Activated T-cell treated with anti-CD3 and anti-CD28 coated beads, Interleukin-2, amount 50 U/mL, for 72 hours (primary cell): ENCODE results near the gene TTYH1. TPM values are rescaled to one million over a fixed set of nuclear protein-coding genes. Genes with fewer than 3 reads are reported as not detected.

Experiments
- ATAC-seq, 2 donors: fragments of 150-1000 bp; cut with Tn5 transposase; replicated peaks in 1 of 2; 2 replicates each; pipeline ENCODE4 v1.10.0; 2021; ENCODE audit warnings: moderate library complexity in 2 of 2, mild to moderate bottlenecking in 1 of 2
- DNase-seq, 2 donors: peaks; one replicate each; pipeline ENCODE4 v3.0.0; 2021 to 2022; ENCODE audit warnings: mixed read lengths in 1 of 2
- H3K27ac Mint-ChIP-seq: one replicate; pipeline ENCODE4 v1.8.0; 2022; ENCODE audit warnings: mild to moderate bottlenecking, moderate library complexity, mixed read lengths
- H3K27me3 Mint-ChIP-seq: one replicate; pipeline ENCODE4 v1.8.0; 2022; ENCODE audit warnings: low read depth, mixed read lengths
- H3K36me3 Mint-ChIP-seq, 2 donors: one replicate each; pipeline ENCODE4 v1.8.0; 2022; ENCODE audit warnings: mixed read lengths in 2 of 2, mild to moderate bottlenecking in 1 of 2; ENCODE audit not compliant: insufficient read depth in 2 of 2
- H3K4me1 Mint-ChIP-seq: one replicate; pipeline ENCODE4 v1.8.0; 2022; ENCODE audit warnings: low read depth, mixed read lengths
- H3K4me3 Mint-ChIP-seq, 2 donors: one replicate each; pipeline ENCODE4 v1.8.0; 2022; ENCODE audit warnings: mild to moderate bottlenecking in 2 of 2, mixed read lengths in 2 of 2, moderate library complexity in 2 of 2
- H3K9me3 Mint-ChIP-seq, 2 donors: one replicate each; pipeline ENCODE4 v1.8.0; 2022; ENCODE audit warnings: mixed read lengths in 2 of 2
- total RNA-seq, 2 donors: library from RNA; stranded (reverse); gene quantifications; one replicate each; pipeline ENCODE4 v1.2.3, GENCODE V29; 2022

The TTYH1 gene
- total RNA-seq, 2 donors from 2014 or later = 0.32 to 0.41 TPM

DNA sequence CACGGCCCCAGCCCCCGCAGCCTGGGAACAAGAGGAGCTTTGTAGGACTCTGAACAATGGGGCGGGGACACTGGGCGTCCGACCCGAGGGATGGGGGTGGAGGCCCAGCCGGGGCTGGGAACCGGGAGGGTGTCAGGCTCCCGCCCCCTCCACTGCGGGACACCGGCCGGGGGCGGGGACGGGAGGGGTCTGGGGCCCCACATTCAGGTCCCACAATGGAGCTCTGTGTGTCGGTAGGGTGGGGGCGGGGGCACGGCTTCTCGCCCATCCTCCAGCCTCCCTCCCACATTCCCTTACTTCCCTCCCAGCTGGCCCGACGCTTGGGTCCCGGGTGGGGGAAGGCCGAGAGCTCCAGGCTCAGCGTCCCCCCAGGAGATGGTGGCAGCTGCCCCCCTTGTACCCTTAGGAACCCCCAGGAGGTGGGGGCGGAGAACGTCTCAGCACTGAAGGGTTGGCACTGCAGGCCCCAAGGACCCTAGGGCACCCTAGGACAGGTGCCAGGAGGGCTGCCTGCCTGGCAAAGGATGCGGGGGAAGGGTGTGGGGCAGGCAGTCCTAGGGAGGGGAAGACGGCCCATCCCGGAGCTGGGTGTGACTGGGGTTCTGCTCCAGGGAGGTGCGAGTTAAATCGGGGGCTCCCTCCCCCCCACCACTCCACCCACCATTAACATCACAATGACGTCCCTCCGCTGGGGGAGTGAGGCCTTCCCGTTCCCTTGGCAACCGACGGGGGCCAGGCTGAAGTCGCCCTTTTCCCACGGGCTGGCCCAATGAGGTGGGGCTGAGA, 5.3 kb downstream of the TTYH1 start:
- no peak for ATAC-seq
- H3K4me1 Mint-ChIP-seq = peaks cover 16% of the 10 kb centered on the region

DNA sequence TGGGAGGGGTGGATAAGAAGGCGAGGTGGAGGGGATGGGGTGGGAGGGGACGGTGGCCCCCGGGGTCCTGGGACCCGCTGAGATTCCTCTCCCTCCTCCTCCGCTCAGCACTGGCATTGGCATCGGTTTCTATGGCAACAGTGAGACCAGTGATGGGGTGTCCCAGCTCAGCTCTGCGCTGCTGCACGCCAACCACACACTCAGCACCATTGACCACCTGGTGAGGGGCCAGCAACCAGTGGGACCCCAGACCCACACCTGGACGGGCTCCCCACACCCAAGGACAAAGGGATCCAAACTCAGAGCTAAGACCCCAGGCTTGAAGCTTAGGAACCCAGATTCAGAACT, 5.9 kb downstream of the TTYH1 start:
- peaks cover 0 to 4% of the 10 kb centered on the region in 2 donors for H3K36me3 Mint-ChIP-seq
- no peak for ATAC-seq
- no peak overlapping the region for H3K4me3 Mint-ChIP-seq
- peaks cover 37% of the 10 kb centered on the region for H3K27me3 Mint-ChIP-seq
- DNase-seq = no peak
- no peaks in the 10 kb centered on the region for H3K9me3 Mint-ChIP-seq
- peaks cover 16% of the 10 kb centered on the region for H3K4me1 Mint-ChIP-seq
- no peak overlapping the region for H3K27ac Mint-ChIP-seq

More for the DNA sequence above, 5.3 kb downstream of the TTYH1 start:
- no peak for DNase-seq
- peaks cover 37% of the 10 kb centered on the region for H3K27me3 Mint-ChIP-seq
- peaks cover 0 to 4% of the 10 kb centered on the region in 2 donors for H3K36me3 Mint-ChIP-seq
- H3K9me3 Mint-ChIP-seq = no peaks in the 10 kb centered on the region
- no peak overlapping the region for H3K27ac Mint-ChIP-seq
- no peak overlapping the region for H3K4me3 Mint-ChIP-seq

DNA sequence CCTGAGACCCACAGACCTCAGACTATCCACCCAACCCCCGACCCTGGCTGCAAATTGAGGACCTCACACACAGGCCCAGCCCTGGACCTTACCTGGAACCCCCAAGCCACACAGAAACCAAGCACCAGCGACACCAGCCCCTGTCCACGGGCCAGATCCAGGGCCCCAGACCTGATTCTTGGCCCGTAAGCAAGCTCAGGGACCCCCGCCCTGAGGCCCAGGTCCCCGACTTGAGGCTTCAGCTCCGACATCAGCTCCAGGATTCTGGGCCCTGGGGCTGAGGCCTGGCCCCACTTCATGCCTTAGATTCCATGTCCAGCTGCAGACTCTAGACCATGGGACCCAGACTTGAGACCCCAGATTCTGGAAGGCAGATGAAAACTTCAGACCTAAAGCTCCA, 6.3 kb downstream of the TTYH1 start:
- peaks cover 0 to 4% of the 10 kb centered on the region in 2 donors for H3K36me3 Mint-ChIP-seq
- no peak overlapping the region for H3K27ac Mint-ChIP-seq
- ATAC-seq (no peak), DNase-seq (no peak)
- no peaks in the 10 kb centered on the region for H3K9me3 Mint-ChIP-seq
- H3K4me1 Mint-ChIP-seq = peaks cover 16% of the 10 kb centered on the region
- H3K4me3 Mint-ChIP-seq = no peak overlapping the region
- H3K27me3 Mint-ChIP-seq = peaks cover 40% of the 10 kb centered on the region

DNA sequence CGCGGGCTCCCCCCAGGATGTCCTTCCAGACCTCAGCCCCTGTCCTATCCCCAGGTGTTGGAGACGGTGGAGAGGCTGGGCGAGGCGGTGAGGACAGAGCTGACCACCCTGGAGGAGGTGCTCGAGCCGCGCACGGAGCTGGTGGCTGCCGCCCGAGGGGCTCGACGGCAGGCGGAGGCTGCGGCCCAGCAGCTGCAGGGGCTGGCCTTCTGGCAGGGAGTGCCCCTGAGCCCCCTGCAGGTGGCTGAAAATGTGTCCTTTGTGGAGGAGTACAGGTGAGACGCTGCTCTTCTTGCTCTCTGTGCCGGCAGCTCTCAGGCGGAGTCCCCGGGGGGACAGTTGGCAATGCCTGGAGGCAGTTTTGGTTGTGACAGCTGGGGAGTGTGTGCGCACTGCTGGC, 6.9 kb downstream of the TTYH1 start:
- H3K4me1 Mint-ChIP-seq = peaks cover 14% of the 10 kb centered on the region
- H3K36me3 Mint-ChIP-seq = peaks cover 0 to 3% of the 10 kb centered on the region in 2 donors
- no peaks in the 10 kb centered on the region for H3K9me3 Mint-ChIP-seq
- ATAC-seq (no peak), DNase-seq (no peak)
- H3K4me3 Mint-ChIP-seq = no peak overlapping the region
- no peak overlapping the region for H3K27ac Mint-ChIP-seq
- H3K27me3 Mint-ChIP-seq = peaks cover 39% of the 10 kb centered on the region

DNA sequence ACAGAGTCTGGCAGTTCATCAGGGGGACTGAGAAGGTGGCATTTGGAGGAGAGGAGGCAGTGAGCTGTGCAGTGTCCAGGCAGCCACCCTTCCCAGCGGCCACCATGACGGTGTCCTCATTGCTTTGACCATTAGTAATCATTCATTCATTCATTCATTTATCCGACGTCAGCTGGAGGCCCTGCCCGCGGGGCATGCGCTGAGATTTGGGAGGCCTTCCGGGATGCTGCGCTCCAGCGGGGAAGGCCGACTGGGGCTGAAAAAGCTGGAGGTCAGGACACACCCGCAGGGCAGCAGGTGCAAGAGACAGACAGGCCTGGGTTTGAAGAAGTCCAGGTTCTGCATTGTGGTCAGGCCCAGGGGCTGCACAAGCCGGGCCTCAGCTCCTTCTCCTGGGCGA, 8.9 kb downstream of the TTYH1 start:
- H3K27ac Mint-ChIP-seq = no peak overlapping the region

DNA sequence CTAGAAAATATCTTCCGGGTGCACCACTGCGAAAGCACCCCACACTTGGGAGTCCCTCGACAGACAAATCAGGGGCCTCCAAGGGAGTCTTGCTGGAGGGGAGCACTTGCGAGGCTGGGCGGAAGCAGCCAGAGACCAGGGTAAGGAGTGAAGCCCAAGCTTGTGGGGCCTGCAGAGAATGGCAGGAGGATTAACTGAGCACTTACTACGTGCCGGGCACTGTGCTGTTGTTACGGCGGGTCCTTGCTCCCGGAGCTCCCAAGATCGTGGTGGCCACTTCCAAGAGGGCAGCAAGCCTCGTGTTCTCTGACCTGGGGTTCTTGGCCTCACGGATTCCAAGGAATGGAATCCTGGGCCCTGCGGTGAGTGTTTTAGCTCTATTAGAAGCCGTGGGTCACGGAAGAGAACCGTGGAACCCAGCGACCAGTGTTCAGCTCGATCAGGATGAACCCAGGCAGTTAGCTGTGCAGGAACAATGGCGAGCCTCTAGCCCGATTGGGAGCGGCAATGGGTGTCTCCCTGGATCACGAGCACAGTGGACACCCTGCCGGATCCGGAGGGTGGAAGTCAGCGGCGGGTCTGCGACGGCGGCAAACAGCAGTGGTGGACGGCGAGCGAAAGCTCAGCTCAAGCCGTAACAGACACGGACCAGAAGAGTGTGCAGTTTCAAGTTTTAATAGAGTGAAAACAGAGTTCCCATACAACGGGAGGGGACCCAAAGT, 9.6 kb downstream of the TTYH1 start:
- DNase-seq (no peak), ATAC-seq (no peak)
- Mint-ChIP-seq H3K27me3 (peaks cover 33% of the 10 kb centered on the region), H3K4me3 (no peak overlapping the region), H3K36me3 (no peaks in the 10 kb centered on the region), H3K4me1 (no peaks in the 10 kb centered on the region), H3K27ac (no peak overlapping the region), H3K9me3 (no peaks in the 10 kb centered on the region)

More for the DNA sequence above, 8.9 kb downstream of the TTYH1 start:
- Mint-ChIP-seq H3K36me3 (no peaks in the 10 kb centered on the region), H3K9me3 (no peaks in the 10 kb centered on the region), H3K4me1 (no peaks in the 10 kb centered on the region), H3K4me3 (no peak overlapping the region), H3K27me3 (peaks cover 33% of the 10 kb centered on the region)
- ATAC-seq (no peak), DNase-seq (no peak)

DNA sequence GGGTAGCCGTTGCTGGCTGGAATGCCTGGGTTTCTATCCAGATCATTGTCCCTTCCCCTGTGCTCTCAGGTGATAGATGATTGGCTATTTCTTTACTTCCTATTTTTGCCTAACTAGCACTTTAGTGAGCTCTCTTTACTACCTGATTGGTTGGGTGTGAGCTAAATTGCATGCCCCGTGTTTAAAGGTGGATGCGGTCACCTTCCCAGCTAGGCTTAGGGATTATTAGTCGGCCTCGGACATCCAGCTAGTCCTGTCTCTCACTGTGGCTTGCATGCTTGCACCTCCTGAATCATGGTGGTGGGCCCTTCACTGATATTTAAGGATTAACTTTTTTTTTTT, 10.1 kb downstream of the TTYH1 start:
- no peaks in the 10 kb centered on the region for H3K9me3 Mint-ChIP-seq
- H3K27ac Mint-ChIP-seq = no peak overlapping the region
- H3K4me1 Mint-ChIP-seq = no peaks in the 10 kb centered on the region
- no peaks in the 10 kb centered on the region for H3K36me3 Mint-ChIP-seq
- peaks cover 33% of the 10 kb centered on the region for H3K27me3 Mint-ChIP-seq
- DNase-seq (no peak), ATAC-seq (no peak)
- no peak overlapping the region for H3K4me3 Mint-ChIP-seq

DNA sequence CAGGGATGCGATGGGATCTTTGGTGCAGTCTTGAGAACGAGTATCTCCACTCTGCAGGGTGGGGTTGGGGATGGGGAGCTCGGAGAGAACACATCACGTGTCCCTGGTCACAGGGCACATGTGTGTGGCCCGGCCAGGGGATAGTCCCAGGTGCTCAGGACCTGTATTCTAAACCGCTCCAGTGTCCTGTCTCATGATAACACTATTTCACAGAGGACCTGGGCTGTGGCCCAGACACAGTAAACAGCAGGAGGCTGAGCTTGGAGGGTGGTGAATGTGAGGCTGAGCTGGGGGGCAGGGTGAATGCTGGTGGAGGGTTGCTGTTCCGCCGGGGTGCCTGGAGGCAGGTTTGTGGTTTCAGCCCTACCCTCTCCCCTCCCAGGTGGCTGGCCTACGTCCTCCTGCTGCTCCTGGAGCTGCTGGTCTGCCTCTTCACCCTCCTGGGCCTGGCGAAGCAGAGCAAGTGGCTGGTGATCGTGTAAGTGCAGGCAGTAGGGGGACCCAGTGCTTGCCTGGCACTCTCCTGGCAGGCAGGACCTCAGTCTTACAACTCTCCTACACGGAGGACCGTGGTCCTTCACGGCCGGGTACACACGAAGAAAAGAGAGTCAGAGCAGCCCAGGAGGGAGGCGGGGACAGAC, 11.1 kb downstream of the TTYH1 start:
- DNase-seq (no peak), ATAC-seq (no peak)
- Mint-ChIP-seq H3K27ac (no peak overlapping the region), H3K4me3 (no peak overlapping the region), H3K9me3 (no peaks in the 10 kb centered on the region), H3K4me1 (peaks cover 6% of the 10 kb centered on the region), H3K27me3 (peaks cover 37% of the 10 kb centered on the region), H3K36me3 (no peaks in the 10 kb centered on the region)

DNA sequence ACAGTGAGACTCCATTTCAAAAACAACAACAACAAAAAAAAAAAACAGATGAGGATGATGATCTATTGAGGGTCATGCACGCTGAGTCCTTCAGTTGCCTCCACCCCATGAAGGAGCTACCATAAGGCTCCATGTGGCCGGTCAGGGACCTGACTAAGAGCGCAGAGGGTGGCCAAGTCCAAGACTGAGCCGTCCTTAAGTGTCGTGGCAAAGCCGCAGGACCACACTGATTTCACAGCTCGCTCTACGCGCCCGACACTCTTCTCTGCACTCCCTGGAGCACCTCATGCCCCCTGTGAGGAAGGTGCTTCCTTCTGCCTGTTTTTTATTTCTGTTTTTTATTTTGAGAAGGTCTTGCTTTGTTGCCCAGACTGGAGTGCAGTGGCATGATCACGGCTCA, 12.3 kb downstream of the TTYH1 start:
- H3K27me3 Mint-ChIP-seq = peaks cover 40% of the 10 kb centered on the region
- no peak overlapping the region for H3K27ac Mint-ChIP-seq
- no peak for DNase-seq
- no peaks in the 10 kb centered on the region for H3K9me3 Mint-ChIP-seq
- peaks cover 8% of the 10 kb centered on the region for H3K4me1 Mint-ChIP-seq
- no peak overlapping the region for H3K4me3 Mint-ChIP-seq
- ATAC-seq = no peak
- no peaks in the 10 kb centered on the region for H3K36me3 Mint-ChIP-seq

DNA sequence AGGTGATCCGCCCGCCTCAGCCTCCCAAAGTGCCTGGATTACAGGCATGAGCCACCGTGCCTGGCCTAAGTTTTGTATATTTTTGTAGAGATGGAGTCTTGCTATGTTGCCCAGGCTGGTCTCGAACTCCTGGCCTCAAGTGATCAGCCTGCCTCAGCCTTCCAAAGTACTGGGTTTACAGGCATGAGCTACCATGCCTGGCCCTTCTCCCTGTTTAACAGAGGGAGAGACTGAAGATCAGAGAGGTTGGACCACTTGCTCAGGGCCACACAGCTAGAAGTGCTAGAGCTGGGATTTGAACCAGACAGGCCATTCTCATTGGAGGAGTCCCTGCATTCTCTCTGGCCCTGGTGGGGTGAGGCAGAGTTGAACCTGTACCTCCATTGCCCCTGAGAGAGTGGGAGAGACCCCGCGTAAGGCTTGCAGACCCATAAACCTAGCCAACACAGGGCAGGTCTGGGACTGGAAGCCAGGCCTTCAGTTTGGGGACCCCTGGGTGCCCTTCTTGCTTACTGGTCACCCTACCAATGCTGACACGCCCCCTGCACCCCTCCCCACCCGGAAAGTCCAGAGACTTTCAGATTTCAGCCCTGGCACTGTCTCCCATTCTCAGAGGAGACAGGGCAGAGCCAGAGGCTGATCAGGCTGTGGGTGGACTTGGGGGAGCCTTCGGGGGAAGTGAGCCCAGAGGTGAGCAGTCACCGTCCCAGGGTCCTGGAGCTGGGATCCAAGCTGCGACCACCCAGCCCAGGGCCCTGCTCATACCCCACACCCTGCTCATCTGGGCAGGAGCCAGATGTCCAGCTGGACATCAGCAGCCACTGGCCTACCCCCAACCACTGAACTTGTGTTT, 13.3 kb downstream of the TTYH1 start:
- Mint-ChIP-seq H3K27ac (no peak overlapping the region), H3K9me3 (no peaks in the 10 kb centered on the region), H3K27me3 (peaks cover 38% of the 10 kb centered on the region), H3K36me3 (no peaks in the 10 kb centered on the region), H3K4me1 (peaks cover 8% of the 10 kb centered on the region), H3K4me3 (no peak overlapping the region)
- ATAC-seq (no peak), DNase-seq (no peak)

DNA sequence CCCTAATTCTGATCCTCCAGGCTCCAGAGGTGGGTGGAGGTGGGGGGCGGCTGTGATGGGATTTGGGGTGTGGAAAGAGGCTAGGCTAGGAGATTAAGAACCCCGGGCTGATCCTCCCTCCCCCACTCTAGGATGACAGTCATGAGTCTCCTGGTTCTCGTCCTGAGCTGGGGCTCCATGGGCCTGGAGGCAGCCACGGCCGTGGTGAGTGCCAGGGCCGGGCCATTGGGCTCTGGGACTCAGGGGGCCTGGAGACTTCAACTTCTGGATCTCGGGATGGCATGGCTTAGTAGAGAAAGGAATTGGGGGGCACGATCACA, 13.9 kb downstream of the TTYH1 start:
- Mint-ChIP-seq H3K36me3 (no peaks in the 10 kb centered on the region), H3K4me3 (peak overlapping the region in 1 of 2 donors; percentile 12), H3K27me3 (peaks cover 32% of the 10 kb centered on the region), H3K4me1 (peaks cover 8% of the 10 kb centered on the region), H3K27ac (no peak overlapping the region), H3K9me3 (no peaks in the 10 kb centered on the region)
- DNase-seq (no peak), ATAC-seq (no peak)

DNA sequence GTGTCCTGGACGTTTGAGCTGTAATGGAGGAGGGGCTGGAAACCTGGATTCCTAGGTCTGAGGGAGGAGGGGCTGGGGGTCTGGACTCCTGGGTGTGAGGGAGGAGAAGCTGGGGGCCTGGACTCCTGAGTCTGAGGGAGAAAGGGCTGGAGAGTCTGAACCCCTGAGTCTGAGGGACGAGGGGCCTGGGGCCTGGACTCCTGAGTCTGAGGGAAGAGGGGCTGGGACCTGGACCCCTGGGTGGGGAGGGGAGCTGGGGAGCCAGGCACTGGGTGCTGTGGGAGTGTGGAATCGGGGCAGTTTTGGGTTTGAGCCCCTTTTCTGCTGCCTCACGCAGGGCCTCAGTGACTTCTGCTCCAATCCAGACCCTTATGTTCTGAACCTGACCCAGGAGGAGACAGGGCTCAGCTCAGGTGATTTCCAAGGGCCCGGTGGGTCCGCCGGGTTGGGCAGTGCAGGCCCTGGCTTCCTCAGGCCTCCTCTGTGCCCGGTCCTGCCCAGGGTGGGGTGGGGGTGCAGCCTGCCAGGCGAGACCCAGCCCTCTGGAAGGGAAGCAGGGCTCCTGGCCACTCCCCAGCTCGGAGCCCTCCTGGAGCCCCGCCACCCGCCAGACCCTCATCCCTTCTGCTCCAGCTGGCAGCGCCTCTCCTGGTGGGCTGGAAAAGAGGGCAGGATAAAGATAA, 14.4 kb downstream of the TTYH1 start:
- Mint-ChIP-seq H3K9me3 (no peaks in the 10 kb centered on the region), H3K27ac (no peak overlapping the region), H3K4me3 (peak overlapping the region; percentile 10 to 61), H3K36me3 (no peaks in the 10 kb centered on the region), H3K27me3 (peaks cover 30% of the 10 kb centered on the region), H3K4me1 (peaks cover 13% of the 10 kb centered on the region)
- ATAC-seq (no peak), DNase-seq (no peak)
